ENCODE measurements around the gene NEUROD2.
A peak's percentile ranks its signal among the peaks of the same experiment; 100 is the strongest.

NEUROD2 gene

DNA sequence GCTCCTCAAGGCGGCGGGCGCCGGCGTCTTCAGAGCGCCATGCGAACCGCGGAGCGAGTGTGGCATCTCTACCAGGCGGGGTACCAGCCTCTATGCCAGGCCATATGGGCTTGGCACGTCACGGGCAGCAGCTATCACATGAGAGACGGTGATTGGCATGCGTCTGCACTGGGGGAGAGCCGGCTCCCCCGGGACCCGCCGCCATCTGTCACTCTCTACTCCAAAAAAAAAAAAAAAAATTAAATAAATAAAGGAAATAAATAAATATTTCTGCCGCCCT is at the start of gene NEUROD2:
Gene NEUROD2 (minus strand): TSS at position 70 of the 280 bp plus-strand sequence. CDS start 1,321 bp downstream, outside the sequence.
- DNase-seq (ENCODE audit: low spot score) = no peak

DNA sequence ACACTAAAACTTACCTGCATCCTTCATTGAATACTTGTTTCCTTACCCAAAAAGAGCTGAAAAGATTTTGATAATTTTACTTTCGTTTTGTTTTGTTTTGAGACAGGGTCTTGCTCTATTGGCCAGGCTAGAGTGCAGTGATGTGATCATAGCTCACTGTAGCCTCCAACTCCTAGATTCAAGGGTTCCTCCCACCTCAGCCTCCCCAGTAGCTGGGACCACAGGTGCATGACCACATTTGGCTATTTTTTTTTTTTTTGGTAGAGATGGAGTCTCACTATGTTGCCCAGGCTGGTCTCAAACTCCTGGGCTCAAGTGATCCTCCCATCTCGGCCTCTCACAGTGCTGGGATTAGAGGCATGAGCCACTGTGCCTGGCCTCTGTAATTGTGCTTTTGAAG is 47.4 kb upstream of the NEUROD2 start:
- no peak for DNase-seq (ENCODE audit: low spot score)

DNA sequence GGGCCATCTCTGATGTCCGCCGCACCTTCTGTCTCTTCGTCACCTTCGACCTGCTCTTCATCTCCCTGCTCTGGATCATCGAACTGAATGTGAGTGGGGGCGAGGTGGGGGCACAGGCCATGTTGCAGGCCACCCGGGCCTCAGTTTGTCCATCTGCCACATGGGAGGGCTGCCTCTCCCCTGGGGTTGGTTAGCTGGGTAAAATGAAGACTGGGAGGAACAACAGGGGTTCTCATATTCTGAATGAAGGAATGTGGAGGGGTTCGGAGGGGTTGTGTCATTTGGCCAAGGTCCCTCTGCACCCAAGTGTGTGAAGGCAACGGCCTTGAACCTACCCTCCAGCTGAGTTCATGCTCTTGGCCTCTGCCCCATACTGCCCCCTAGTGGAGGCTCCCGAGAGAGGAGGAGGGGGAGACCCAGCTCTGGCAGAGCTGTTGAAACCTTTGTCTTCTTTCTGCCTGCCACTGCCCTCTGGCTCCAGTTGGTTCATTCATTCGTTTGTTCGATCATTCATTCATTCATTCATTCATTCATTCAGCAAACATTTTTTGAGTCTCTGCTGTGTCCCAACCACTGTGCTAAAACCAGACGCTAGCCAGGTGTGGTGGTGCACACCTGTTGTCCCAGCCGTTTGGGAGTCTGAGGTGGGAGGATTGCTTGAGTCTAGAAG is 46.1 kb upstream of the NEUROD2 start:
- peak; percentile 92 for DNase-seq (ENCODE audit: low spot score)

- no peak for DNase-seq (ENCODE audit: low spot score)
These were observed 45.6 kb upstream of the NEUROD2 start for GRCh38 chr17:39653316-39653661.

GRCh38 chr17:39652587-39653315 is 45.0 kb upstream of the NEUROD2 start:
- DNase-seq (ENCODE audit: low spot score) = peak; percentile 73

- DNase-seq (ENCODE audit: low spot score) = no peak
These were observed 44.3 kb upstream of the NEUROD2 start for GRCh38 chr17:39651923-39652586.

DNA sequence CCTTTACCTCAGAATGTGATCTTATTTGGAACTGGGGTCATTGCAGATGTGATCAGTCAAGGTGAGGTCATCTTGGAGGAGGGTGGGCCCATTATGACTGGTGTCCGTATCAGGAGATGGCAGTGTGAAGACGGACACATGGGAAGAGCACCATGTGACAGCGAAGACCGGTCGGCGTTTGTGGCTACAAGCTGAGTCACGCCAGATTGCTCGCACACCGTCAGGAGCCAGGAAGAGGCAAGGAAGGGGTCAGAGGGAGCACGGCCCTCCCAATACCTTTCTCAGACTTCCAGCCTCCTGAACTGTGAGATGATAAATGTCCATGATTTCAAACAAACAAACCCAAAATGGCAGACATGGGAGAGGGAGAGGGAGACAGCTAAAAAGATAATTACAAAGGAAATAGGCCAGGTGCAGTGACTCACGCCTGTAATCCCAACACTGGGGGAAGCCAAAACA is 42.4 kb upstream of the NEUROD2 start:
- no peak for DNase-seq (ENCODE audit: low spot score)

GRCh38 chr17:39648616-39649366 is 41.1 kb upstream of the NEUROD2 start:
- DNase-seq (ENCODE audit: low spot score) = no peak

DNA sequence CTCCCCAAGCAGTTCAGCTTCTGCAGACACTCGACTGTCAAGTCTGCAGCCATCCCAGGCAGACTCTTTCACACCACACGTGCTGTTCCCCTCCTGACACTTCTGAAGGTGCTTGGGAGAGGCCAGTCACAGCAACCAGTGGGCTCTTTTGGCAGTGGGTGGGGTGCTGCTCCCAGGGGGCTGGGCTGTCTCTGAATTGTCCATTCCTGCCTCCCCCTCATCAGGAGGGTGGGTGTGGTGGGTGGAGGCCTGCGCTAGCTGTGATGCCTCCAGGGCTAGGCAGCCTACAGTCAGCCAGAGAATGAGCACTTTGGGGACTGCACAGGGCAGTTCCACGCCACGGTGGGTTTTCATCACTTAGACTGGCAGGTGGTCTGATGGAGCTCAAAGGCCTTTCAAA is 39.5 kb upstream of the NEUROD2 start:
- DNase-seq (ENCODE audit: low spot score) = no peak

DNA sequence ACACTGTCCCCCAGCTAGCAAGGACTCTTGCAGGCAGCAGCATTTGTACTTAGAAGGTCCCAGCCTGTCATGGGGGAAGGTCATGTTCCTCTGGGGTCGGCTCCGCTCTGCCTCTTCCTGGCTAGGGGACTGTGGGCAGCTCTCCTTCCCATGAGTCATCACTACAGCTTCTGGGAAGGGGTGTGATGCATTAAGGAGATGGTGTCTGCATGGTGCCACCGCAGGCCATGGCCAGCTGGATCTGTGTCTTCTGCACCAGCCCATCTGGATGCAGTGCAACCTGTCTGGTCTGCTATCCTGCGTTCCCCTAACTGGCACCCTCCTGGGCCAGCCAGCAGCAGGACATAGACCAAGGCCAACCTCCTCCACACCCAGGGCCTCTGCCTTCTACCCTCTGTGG is 35.6 kb upstream of the NEUROD2 start:
- no peak for DNase-seq (ENCODE audit: low spot score)

- DNase-seq (ENCODE audit: low spot score) = no peak
These were observed 34.8 kb upstream of the NEUROD2 start for GRCh38 chr17:39642291-39643074.

- no peak for DNase-seq (ENCODE audit: low spot score)
These were observed 34.2 kb upstream of the NEUROD2 start for GRCh38 chr17:39641883-39642282.

DNA sequence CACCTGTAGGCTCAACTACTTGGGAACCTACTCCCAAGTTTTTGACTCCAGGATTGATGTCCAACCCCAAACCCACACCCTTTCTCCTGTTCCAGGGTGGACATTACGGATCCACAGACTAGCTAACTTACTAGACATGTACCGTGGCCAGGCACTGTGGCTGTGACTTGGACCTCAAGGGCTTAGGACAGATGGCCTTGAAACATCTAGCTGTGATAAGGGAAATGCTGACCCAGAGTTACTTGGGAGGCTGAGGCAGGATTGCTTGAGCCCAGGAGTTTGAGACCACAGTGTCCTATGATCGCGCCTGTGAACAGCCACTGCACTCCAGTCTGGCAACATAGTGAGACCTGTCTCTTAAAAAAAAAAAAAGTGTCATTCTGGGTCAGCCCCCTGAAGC is 33.4 kb upstream of the NEUROD2 start:
- DNase-seq (ENCODE audit: low spot score) = no peak

DNA sequence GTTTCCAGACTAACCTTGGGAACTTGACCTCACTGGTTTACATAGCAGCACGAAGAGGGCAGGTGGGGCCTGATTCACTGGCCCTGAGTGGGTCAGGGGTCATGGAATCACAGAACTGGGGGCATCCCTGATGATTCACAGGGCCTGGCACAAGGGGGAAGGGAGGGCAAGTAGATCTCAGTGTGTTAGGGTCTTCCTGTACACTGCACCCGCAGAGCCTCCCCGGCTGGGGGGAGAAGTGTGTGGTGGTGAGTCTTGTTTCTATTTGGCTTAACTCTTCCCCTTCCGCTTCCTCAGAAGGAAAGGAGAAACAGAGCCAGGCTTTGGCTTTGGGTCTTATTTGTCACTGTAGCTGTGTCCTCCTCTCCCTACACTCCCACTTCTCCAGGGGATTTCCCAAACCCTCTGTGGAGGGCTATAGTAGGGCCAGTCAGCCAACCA is 32.9 kb upstream of the NEUROD2 start:
- DNase-seq (ENCODE audit: low spot score) = no peak

DNA sequence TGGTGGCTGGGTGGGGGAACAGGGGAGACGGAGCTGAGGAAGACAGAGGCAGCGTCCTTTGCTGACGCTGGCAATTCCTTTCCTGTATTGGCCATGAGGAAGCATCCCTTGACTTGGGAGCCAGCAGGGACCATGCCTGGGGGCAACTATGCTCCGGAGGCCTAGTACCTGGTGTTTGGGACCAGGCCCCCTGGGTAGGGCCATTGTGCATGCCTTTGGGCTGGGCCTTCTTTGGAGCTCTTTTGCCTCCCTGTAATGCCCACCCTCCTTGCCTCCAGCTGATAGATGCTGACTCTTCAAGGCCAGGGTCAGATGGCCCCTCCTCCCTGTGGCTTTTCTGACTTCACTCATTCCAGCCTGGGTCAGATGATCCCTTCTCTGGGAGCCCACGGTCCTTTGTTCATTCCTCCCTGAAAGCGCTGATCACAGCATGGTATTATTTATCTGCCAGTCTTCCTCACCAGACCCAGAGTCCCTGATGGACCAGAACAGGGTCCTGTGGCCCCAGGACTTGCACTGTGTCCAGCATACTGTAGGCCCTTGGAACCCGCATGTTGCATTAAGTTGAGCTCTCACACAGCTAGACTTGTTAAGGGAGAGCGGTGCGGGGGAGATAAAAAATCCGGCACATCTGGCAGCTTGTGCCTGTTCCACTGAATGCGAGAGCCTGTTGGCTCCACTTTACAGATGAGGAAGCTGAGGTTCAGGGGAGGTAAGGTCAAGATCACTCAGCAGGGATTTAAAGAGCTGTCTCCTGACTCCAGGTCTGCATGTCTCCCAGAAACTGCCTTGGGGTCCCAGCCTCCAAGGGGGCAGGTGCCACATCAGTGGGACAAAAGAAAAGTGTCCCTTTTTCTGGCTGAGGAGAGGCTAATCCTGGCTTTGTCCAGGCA is 32.1 kb upstream of the NEUROD2 start:
- no peak for DNase-seq (ENCODE audit: low spot score)

DNA sequence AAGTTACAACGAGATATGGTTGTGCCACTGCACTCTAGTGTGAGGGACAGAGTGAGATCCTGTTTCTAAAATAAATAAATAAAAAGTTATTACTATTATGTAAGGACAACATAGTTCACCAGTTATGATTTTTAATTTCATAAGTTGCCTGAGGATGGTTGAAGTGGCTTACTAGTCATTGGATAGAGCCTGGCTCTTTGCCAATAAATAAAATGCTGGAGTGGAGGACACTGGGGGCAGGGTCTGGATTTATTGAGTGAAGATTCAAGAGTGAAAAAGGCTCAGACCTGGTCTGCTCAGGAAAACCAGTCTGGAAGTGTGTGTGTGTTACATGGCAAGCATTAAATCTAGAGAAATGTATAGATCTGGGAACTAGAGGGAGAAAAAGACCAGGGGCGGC is 31.3 kb upstream of the NEUROD2 start:
- DNase-seq (ENCODE audit: low spot score) = no peak

- DNase-seq (ENCODE audit: low spot score) = no peak
These were observed 30.6 kb upstream of the NEUROD2 start for GRCh38 chr17:39638317-39638716.

GRCh38 chr17:39636927-39637736 is 29.4 kb upstream of the NEUROD2 start, which contains the start of gene STARD3:
TSS of gene STARD3 (plus strand) at chr17:39637144. CDS start at chr17:39653532, 16,388 bp downstream.
- DNase-seq (ENCODE audit: low spot score) = peak; percentile 95

DNA sequence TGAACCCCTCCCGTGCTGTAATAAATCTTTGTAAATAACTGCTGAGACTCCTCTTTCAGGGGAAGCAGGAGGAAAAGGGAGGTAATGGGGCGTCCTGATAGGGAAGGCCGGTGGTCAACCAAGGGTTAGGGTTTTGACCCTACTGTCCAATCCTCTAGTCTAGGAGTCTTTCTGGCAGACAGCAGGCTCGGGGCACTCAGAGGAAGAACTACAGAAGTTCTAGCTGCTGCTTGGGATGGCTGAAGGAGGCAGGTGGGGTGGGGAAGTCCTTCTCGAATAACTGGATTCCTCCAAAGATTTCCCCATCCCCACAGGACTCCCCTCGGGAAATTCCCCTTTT is 28.8 kb upstream of the NEUROD2 start:
- no peak for DNase-seq (ENCODE audit: low spot score)

GRCh38 chr17:39635614-39636176 is 28.0 kb upstream of the NEUROD2 start:
- DNase-seq (ENCODE audit: low spot score) = no peak
